HG03175 (cell line): ENCODE measurements around the gene POU3F1.

Source experiments
- ATAC-seq: cut with Tn5 transposase; IDR thresholded peaks from one replicate; pipeline ENCODE4 v1.9.1; 2021; ENCODE audit warnings: mild to moderate bottlenecking, moderate library complexity; ENCODE audit not compliant: unreplicated experiment

POU3F1 gene

DNA sequence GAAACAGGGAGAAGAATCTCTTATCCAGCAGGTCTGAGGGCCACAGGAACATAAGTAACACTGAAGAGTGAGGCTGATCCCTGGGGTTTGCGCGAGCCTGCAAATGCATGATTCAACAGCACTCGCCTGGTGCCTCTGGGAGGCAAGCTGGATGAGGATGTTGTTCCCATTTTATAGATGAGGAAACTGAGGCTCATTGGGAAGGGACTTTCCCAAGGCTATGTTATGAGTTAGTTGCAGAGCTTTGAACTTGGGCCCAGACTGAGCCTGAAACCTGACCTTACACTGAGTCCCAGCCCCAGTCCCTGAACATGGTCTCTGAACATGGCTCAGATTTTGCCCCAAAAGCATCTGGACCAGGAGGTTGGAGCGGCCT is 27.7 kb upstream of the POU3F1 start:
- no peak for ATAC-seq

DNA sequence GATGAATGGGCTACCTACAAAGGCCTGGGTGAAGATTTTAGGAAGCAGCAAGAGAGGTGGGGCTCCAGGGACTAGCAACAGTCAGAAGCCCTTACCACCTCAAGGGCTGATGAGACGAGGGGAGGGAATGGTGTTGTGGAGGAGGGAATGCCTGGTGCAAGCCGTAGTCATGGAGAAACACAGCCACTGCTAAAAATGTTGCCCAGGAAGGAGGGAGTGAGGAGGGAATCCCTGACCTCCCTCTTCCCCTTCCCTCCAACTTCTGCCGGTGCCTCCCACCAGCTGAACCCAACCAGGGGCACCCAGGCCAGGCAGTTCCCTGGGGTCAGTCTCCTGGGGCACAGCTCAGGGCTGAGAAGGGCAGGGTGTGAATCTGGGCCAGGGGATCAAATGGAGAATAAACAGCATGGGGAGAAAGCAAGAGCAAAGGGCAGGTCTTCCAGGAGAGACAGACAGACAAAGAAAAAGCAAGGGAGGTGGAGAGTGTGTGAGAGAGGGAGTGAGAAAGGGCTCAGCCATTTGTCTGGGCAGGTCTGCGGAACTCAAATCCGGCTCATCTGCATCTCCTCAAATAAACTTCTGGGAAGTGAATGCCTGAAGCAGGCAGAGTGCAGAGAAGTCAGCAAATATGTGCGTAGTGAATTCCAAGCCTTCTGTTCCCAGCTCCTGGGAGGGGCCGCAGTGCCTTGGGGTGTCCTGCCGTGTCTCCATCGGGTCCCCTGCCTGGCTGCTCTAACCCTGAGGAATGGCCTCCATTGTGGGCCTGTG is 27.1 kb upstream of the POU3F1 start:
- ATAC-seq, result no peak

DNA sequence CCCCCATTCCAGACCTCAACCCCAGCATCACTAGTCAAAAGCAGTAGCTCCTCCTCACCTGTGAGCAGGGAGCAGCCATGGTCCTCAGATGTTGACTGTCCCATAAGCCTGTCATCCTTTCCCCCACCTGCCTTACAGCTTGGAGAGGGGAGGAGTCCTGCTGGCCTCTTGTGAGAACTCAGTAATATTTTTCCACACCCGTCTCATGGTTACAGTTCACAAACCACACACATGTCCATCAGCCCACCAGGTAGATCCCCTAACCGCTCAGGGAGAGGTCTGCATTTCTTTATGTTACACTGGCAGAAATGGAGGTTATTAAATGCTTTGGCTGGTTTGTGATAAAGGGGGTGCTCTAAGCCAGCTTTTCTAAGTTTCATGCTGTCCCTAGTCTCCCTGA is 26.3 kb upstream of the POU3F1 start:
- ATAC-seq, result no peak

- peak; percentile 45 for ATAC-seq
Measured at GRCh38 chr1:38071312-38072256, 25.0 kb upstream of the POU3F1 start.

DNA sequence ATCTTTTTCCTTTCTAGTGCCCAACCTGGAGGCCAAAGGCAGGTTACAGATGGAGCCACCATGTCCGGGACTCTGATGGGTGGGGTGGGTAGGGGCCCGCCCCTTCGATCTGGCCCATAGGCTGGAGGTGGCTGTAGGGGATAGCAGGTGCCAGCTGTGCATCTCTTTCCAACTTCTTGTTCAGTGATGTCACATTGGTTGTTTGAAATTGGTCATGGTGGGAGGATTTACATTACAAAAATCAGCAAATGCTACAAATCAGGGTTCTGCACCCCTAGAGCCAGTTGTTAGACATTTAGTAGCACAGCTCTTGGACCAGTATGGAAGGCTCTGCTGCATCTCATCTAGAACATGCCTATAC is 22.4 kb upstream of the POU3F1 start:
- ATAC-seq, result no peak

DNA sequence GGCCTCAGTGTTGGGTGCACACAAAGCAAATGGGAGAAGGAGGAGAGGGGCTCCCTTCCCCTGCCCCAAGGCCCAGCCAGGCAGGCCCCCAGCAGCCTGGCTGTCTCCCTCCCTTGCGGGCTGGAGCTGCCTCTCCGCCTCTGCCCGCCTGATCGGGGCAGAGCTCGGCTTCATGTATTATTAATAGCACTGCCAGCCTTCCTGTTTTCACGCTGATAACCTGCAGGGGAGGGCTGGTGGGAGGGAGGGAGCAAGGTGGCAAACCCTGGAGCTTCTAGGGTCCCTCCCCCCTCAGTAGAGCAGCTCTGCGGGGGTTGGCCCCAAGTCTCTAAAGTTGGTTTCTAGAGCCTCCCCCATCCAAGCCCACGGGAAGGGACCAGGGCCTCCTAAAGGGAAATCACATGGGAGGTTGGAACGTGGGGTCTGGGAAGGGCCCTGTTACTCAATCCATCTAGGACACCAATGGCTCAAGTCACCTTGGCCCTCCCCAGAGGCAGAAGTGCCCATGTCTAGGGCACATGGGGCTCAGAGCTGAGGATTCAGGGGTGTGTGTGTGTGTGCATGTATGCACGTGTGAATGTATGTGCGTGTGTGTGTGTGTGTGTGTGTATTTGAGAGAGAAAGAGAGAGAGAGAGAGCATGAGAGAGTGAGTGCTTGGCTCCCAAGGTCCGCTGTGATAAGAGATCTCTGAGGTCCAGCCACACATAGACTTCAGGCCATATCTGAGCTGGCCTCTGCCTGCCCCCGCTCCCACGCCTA is 21.8 kb upstream of the POU3F1 start:
- ATAC-seq, result no peak

- no peak for ATAC-seq
Measured at GRCh38 chr1:38064197-38064903, 17.8 kb upstream of the POU3F1 start.

DNA sequence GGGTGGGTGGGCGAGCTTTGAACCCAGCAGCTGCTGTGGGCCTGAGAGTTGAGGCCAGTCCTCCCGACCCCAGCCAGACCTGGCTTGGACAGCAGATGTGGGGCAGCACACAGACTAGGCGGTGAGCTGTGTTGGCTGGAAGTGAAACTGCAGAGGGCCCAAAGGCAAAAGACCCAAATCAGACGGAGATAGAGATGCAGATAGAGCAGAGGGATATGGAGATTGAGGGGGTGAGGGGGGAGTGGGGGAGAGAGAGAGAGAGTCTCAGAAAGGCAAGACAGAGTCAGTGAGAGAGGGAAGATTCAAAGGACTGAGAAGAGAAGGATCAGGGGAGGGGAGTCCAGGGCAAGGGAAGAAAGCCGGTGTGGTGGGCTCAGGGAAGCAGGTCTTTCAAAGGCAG is 17.0 kb upstream of the POU3F1 start:
- no peak for ATAC-seq

DNA sequence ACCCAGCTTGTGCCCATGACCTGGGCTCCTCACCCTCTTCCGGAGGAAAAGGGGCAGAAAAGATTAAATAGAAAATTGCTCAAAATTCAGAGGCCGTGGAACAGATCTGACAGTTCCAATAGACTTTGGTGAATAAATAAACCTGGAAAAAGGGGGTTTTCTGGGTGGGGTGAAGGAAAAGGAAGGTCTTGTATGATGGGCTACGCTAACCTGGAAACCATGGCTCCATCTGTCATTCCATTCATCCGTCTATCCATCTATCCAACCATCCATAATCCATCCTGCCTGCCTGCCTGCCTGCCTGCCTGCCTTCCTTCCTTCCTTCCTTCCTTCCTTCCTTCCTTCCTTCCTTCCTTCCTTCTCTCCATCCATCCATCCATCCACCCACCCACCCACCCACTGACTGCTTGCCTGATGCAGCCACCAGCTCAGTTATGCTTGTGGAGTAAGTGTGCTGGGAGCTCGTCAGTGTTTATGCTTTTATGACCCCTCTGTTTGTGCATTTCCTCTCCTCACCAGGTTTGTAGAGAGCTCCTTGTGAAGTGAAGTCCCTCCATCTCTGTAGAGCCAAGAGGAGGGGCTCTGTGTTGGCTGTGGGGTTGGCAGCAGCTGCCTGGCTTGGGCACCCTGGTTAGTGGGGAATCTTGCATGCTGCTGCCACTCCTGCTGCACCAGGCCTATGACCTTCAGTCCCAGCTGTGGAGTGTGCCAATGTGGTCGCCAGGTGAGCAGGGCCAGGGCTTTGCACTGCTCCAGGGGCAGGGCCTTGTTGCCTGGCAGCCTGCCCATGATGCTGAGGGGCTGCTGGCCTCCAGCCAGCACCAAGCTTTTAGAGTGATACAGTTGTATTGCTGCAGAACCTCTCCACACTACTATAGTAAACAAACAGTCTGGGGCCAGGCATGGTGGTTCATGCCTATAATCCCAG is 16.0 kb upstream of the POU3F1 start:
- no peak for ATAC-seq

GRCh38 chr1:38061883-38062328 is 15.3 kb upstream of the POU3F1 start:
- ATAC-seq, result no peak

DNA sequence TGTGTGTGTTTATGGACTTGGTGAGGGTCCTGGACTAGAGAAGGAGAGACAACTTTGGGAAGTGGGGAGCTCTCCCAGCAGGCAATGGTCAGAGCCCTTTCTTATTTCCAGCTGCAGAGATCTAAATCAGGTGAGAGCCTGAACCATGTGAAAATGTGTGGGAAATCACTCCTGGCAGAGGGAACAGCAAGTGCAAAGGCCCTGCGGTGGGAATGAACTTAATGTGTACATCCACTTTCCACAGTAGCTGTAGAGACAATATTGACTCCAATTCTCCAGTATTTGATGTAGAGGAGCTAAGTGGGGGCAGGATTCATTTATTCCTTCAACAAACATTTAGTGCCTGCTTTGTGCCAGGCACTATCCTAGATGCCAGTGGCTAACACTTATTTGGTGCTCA is 14.7 kb upstream of the POU3F1 start:
- ATAC-seq, result no peak

DNA sequence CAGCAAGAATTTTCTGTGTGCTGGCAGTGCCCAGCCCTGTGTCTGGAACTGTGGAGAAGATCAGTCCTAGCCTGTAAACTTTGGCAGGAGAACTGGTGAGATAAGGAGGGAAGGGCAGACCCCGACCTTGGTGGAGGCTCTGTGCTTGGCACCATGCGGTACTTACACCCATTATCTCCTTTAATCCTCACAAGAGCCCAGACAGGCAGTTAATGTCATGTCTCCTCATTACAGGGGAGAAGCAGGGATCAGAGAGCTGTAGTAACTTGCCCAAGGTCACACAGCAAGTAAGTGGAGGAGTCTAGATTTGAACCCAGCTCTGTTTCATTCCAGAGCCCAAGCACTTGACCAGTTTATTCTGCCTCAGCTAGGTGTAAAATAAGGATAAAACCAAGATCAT is 13.9 kb upstream of the POU3F1 start:
- no peak for ATAC-seq

DNA sequence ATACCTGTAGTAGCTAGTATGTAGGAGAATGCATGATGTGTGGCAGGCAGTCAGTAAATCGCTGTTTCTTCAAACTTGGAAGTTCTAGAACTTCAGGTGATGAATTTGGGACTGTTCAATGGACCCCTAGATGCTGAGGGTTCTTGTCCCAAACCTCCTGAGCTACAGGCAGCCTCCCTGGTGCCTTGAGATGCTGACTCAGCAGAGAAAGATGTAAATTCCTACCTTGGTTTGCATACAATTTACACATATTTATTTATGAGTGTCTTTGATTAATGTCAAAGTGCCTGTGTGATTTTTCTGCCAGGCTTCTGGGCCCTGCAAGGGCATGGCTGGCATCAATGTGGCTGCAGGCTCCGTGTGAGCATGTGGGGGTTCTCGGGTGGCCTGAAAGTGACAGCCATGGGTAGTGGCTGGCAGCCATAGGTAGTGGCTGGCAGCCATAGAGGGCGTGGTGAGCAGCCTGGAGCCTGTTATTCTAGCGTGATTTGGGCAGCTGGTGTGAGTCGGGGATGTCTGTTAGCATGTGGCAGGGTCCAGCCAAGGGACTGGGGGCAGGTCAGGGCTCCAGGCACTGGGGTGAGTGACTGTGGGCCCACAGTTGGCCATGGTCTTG is 13.2 kb upstream of the POU3F1 start:
- no peak for ATAC-seq

GRCh38 chr1:38055965-38056364 is 9.4 kb upstream of the POU3F1 start:
- no peak for ATAC-seq

- ATAC-seq, result no peak
Measured at GRCh38 chr1:38055398-38055797, 8.8 kb upstream of the POU3F1 start.

GRCh38 chr1:38053416-38054091 is 7.0 kb upstream of the POU3F1 start:
- no peak for ATAC-seq

DNA sequence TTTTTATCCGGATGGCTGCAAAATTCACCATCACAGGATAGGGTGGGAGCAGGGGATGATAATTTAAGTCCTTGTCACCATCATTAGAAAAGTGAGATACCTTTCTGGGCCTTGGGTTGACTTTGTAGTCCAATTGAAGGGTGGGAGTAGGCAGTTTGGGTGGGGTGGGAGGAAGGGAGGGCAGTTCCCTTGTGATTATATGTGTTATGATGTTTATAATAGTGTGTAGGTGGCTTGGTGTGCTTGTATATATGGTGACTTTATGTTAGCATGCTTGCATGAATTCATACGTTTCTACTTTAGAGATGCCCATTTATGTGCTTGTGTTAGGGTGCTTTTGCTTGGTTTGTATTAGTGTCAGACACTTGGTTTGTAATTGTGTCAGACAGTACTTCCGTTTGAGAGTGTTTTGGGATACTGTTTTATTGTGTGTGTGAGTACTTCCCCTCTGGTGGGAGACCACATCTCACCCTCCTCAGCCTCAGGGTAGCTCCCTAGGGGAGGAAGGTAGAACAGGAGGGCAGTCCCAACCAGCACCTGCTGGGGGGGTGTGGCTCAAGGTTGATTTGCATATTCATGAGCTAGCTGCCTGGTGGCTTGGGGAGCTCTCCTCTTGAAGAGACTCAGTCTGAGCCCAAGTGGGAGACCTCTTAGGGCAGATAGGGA is 6.3 kb upstream of the POU3F1 start:
- peak; percentile 89 for ATAC-seq

- no peak for ATAC-seq
Measured at GRCh38 chr1:38051079-38051543, 4.5 kb upstream of the POU3F1 start.
